ENCODE measurements around the gene RFXAP. TPM values are rescaled to one million over a fixed set of nuclear protein-coding genes. Genes with fewer than 3 reads are reported as not detected.

RFXAP gene
- total and polyA plus RNA-seq, 4 donors, result 1.6 to 6.8 (median 5.7) TPM

DNA sequence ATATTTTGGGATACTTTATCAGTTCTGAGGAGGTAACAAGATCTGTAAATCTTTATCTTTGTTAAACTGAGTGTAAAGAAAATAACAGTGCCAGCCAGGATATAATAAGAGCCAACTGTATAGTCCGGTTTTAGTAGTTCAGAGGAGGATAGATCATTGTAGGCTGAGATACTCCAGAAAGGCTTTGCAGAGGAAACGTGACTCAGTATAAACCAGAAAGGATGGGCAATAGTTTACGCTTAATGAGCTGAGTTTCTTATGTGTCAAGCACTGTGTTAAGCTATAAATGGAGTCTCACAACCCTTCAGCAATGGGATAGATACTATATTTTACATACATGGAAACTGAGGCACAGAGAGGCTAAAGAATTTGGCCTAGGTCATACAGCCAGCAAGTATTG, 3.8 kb downstream of the RFXAP start:
- WGBS, 2 donors, result 58 to 61% methylated on average over 3 of the region's 3 CpGs
- H3K4me1 ChIP-seq (ENCODE audit: control insufficient read depth in 1 of 2, insufficient read depth in 2 of 2, low read length in 2 of 2), result peaks cover 3 to 5% of the 10 kb centered on the region in 2 donors

DNA sequence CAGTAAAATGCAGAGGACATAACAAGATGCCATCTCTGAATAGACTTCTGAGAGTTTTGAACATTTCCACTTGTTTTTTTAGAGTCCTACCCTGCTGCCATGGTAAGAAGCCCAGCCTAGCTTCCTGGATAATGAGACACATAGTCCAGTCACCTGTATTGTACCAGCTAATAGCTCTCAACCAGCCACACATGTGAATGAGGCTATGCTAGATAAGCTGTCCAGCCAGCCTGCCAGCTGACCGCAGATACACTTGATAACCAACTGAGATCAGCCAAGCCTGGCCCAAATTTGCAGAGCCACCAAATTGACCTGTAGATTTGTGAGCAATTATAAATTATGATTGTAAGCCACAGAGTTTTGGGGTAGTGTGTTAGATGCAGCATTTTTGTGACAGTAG, 10.7 kb downstream of the RFXAP start:
- no peak overlapping the region for H3K4me3 ChIP-seq (ENCODE audit: low read length in 2 of 2)
- ATAC-seq (ENCODE audit: low FRiP score) (no peak), DNase-seq (no peak)
- no peak overlapping the region for H3K27ac ChIP-seq (ENCODE audit: low read depth in 1 of 2, low read length in 2 of 2)
- WGBS, 2 donors, result 33 to 50% methylated on average over 1 of the region's 1 CpG
- no peaks in the 10 kb centered on the region for H3K9me3 ChIP-seq (ENCODE audit: control insufficient read depth, low read length)
- H3K36me3 ChIP-seq (ENCODE audit: control insufficient read depth in 1 of 2, insufficient read depth in 2 of 2, low read length in 1 of 2), result peaks cover 0 to 3% of the 10 kb centered on the region in 2 donors
- intact Hi-C loops (cut with DNase I), result no loop called here
- no peaks in the 10 kb centered on the region for H3K4me1 ChIP-seq (ENCODE audit: control insufficient read depth in 1 of 2, insufficient read depth in 2 of 2, low read length in 2 of 2)
- no peaks in the 10 kb centered on the region for H3K27me3 ChIP-seq (ENCODE audit: control insufficient read depth in 1 of 2, insufficient read depth in 2 of 2, low read length in 1 of 2)

More for the DNA sequence above, 3.8 kb downstream of the RFXAP start:
- Histone ChIP-seq H3K36me3 (ENCODE audit: control insufficient read depth in 1 of 2, insufficient read depth in 2 of 2, low read length in 1 of 2) (no peaks in the 10 kb centered on the region), H3K9me3 (ENCODE audit: control insufficient read depth, low read length) (no peaks in the 10 kb centered on the region), H3K4me3 (ENCODE audit: low read length in 2 of 2) (no peak overlapping the region), H3K27ac (ENCODE audit: low read depth in 1 of 2, low read length in 2 of 2) (no peak overlapping the region), H3K27me3 (ENCODE audit: control insufficient read depth in 1 of 2, insufficient read depth in 2 of 2, low read length in 1 of 2) (no peaks in the 10 kb centered on the region)
- DNase-seq (no peak), ATAC-seq (ENCODE audit: low FRiP score) (no peak)
- intact Hi-C loops (cut with DNase I), result no loop called here

DNA sequence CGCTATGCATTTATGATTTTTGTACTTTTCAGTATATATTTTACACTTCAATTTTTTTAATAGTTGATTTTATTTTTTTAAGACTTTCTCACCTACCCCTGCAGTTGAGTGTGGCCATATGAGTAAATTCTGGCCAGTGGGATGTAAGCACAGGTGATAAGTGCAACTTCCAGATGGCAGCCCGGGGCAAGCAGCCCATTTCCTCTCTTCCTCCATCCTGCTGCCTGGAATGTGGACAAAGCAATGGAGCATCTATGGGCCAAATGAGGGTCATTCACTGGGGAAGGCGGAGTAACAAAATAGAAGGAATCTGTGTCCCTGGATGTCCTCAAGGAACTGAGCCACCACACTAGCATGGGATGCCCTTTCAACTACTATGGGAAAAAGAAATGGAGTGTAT, 12.3 kb downstream of the RFXAP start:
- H3K27me3 ChIP-seq (ENCODE audit: control insufficient read depth in 1 of 2, insufficient read depth in 2 of 2, low read length in 1 of 2), result no peaks in the 10 kb centered on the region
- intact Hi-C loops (cut with DNase I), result no loop called here
- no peak for DNase-seq
- no peaks in the 10 kb centered on the region for H3K9me3 ChIP-seq (ENCODE audit: control insufficient read depth, low read length)
- no peak overlapping the region for H3K4me3 ChIP-seq (ENCODE audit: low read length in 2 of 2)
- no peak for ATAC-seq (ENCODE audit: low FRiP score)
- no peaks in the 10 kb centered on the region for H3K4me1 ChIP-seq (ENCODE audit: control insufficient read depth in 1 of 2, insufficient read depth in 2 of 2, low read length in 2 of 2)
- no peak overlapping the region for H3K27ac ChIP-seq (ENCODE audit: low read depth in 1 of 2, low read length in 2 of 2)
- peaks cover 0 to 3% of the 10 kb centered on the region in 2 donors for H3K36me3 ChIP-seq (ENCODE audit: control insufficient read depth in 1 of 2, insufficient read depth in 2 of 2, low read length in 1 of 2)
- 94% methylated on average over 3 of the region's 3 CpGs for WGBS, 2 donors

- Histone ChIP-seq H3K4me1 (ENCODE audit: control insufficient read depth in 1 of 2, insufficient read depth in 2 of 2, low read length in 2 of 2) (no peaks in the 10 kb centered on the region), H3K9me3 (ENCODE audit: control insufficient read depth, low read length) (no peaks in the 10 kb centered on the region), H3K4me3 (ENCODE audit: low read length in 2 of 2) (no peak overlapping the region), H3K36me3 (ENCODE audit: control insufficient read depth in 1 of 2, insufficient read depth in 2 of 2, low read length in 1 of 2) (peaks cover 0 to 3% of the 10 kb centered on the region in 2 donors), H3K27me3 (ENCODE audit: control insufficient read depth in 1 of 2, insufficient read depth in 2 of 2, low read length in 1 of 2) (no peaks in the 10 kb centered on the region), H3K27ac (ENCODE audit: low read depth in 1 of 2, low read length in 2 of 2) (no peak overlapping the region)
- 93 to 95% methylated on average over 3 of the region's 3 CpGs for WGBS, 2 donors
- ATAC-seq (ENCODE audit: low FRiP score) (no peak), DNase-seq (no peak)
- intact Hi-C loops (cut with DNase I), result no loop called here
These were observed 15.3 kb downstream of the RFXAP start for GRCh38 chr13:36834299-36834698.

GRCh38 chr13:36837354-36838092, 18.5 kb downstream of the RFXAP start:
- WGBS, 2 donors, result 50 to 56% methylated on average over 4 of the region's 4 CpGs
- ATAC-seq (ENCODE audit: low FRiP score) (peak; percentile 19), DNase-seq (no peak)
- no peaks in the 10 kb centered on the region for H3K9me3 ChIP-seq (ENCODE audit: control insufficient read depth, low read length)
- peak overlapping the region in 1 of 2 donors; percentile 6 for H3K27ac ChIP-seq (ENCODE audit: low read depth in 1 of 2, low read length in 2 of 2)
- H3K4me1 ChIP-seq (ENCODE audit: control insufficient read depth in 1 of 2, insufficient read depth in 2 of 2, low read length in 2 of 2), result no peaks in the 10 kb centered on the region
- intact Hi-C loops (cut with DNase I), result no loop called here
- H3K4me3 ChIP-seq (ENCODE audit: low read length in 2 of 2), result no peak overlapping the region
- no peaks in the 10 kb centered on the region for H3K36me3 ChIP-seq (ENCODE audit: control insufficient read depth in 1 of 2, insufficient read depth in 2 of 2, low read length in 1 of 2)
- no peaks in the 10 kb centered on the region for H3K27me3 ChIP-seq (ENCODE audit: control insufficient read depth in 1 of 2, insufficient read depth in 2 of 2, low read length in 1 of 2)

DNA sequence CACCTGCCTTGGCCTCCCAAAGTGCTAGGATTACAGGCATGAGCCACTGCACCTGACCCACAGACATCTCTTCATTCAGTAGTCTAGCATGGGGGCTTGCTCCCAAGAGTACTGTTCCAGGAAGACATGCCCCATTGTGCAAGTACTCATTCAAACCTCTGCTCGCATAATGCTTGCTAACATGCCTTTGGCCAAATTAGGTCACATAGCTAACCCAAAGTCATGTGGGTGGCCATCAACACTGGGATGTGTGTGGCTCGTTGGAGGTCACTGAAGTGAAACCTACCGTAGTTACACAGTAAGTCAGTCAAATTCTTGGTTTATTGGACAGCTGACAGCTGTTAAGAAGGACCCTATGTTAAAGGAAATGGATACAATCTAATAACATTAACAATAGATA, 20.3 kb downstream of the RFXAP start:
- H3K4me3 ChIP-seq (ENCODE audit: low read length in 2 of 2), result no peak overlapping the region
- H3K36me3 ChIP-seq (ENCODE audit: control insufficient read depth in 1 of 2, insufficient read depth in 2 of 2, low read length in 1 of 2), result peaks cover 0 to 2% of the 10 kb centered on the region in 2 donors
- no peak overlapping the region for H3K27ac ChIP-seq (ENCODE audit: low read depth in 1 of 2, low read length in 2 of 2)
- no peaks in the 10 kb centered on the region for H3K27me3 ChIP-seq (ENCODE audit: control insufficient read depth in 1 of 2, insufficient read depth in 2 of 2, low read length in 1 of 2)
- no peak for DNase-seq
- no peaks in the 10 kb centered on the region for H3K9me3 ChIP-seq (ENCODE audit: control insufficient read depth, low read length)
- WGBS, 2 donors, result 75 to 84% methylated on average over 3 of the region's 3 CpGs
- no peak for ATAC-seq (ENCODE audit: low FRiP score)
- intact Hi-C loops (cut with DNase I), result no loop called here
- H3K4me1 ChIP-seq (ENCODE audit: control insufficient read depth in 1 of 2, insufficient read depth in 2 of 2, low read length in 2 of 2), result no peaks in the 10 kb centered on the region

GRCh38 chr13:36839981-36840380, 21.0 kb downstream of the RFXAP start:
- H3K9me3 ChIP-seq (ENCODE audit: control insufficient read depth, low read length), result no peaks in the 10 kb centered on the region
- DNase-seq (no peak), ATAC-seq (ENCODE audit: low FRiP score) (peak; percentile 15)
- intact Hi-C loops (cut with DNase I), result no loop called here
- WGBS, 2 donors, result 81 to 82% methylated on average over 10 to 12 of the region's 12 CpGs
- no peak overlapping the region for H3K4me3 ChIP-seq (ENCODE audit: low read length in 2 of 2)
- no peaks in the 10 kb centered on the region for H3K4me1 ChIP-seq (ENCODE audit: control insufficient read depth in 1 of 2, insufficient read depth in 2 of 2, low read length in 2 of 2)
- no peaks in the 10 kb centered on the region for H3K27me3 ChIP-seq (ENCODE audit: control insufficient read depth in 1 of 2, insufficient read depth in 2 of 2, low read length in 1 of 2)
- no peak overlapping the region for H3K27ac ChIP-seq (ENCODE audit: low read depth in 1 of 2, low read length in 2 of 2)
- H3K36me3 ChIP-seq (ENCODE audit: control insufficient read depth in 1 of 2, insufficient read depth in 2 of 2, low read length in 1 of 2), result peaks cover 0 to 2% of the 10 kb centered on the region in 2 donors

DNA sequence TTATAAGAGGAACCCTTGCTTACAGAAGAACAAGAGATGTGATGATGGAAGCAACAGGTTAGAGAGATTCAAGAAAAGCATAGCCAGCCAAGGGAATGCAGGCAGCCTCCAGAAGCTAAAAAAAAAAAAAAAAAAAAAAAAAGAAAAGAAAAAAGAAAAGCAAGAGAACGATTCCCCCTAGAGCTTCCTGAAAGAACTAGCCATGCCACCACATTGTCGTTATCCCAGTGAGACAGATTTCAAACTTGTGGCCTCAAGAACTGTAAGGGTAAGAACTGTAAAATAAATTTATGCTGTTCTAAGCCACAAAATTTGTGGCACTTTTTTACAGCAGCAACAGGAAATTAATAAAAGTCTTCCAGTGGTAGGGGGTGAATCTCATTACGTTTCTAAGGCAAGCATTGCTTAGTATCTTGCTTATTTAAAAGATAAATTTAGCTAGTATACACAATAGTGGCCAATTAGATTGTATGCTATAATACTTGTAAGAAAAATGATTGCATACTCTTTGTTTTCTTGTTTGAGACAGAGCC, 21.8 kb downstream of the RFXAP start:
- intact Hi-C loops (cut with DNase I), result no loop called here
- H3K9me3 ChIP-seq (ENCODE audit: control insufficient read depth, low read length), result no peaks in the 10 kb centered on the region
- WGBS, 2 donors, result 37 to 38% methylated on average over 3 of the region's 3 CpGs
- DNase-seq (no peak), ATAC-seq (ENCODE audit: low FRiP score) (no peak)
- no peak overlapping the region for H3K27ac ChIP-seq (ENCODE audit: low read depth in 1 of 2, low read length in 2 of 2)
- peaks cover 0 to 2% of the 10 kb centered on the region in 2 donors for H3K36me3 ChIP-seq (ENCODE audit: control insufficient read depth in 1 of 2, insufficient read depth in 2 of 2, low read length in 1 of 2)
- H3K4me3 ChIP-seq (ENCODE audit: low read length in 2 of 2), result no peak overlapping the region
- no peaks in the 10 kb centered on the region for H3K4me1 ChIP-seq (ENCODE audit: control insufficient read depth in 1 of 2, insufficient read depth in 2 of 2, low read length in 2 of 2)
- no peaks in the 10 kb centered on the region for H3K27me3 ChIP-seq (ENCODE audit: control insufficient read depth in 1 of 2, insufficient read depth in 2 of 2, low read length in 1 of 2)

DNA sequence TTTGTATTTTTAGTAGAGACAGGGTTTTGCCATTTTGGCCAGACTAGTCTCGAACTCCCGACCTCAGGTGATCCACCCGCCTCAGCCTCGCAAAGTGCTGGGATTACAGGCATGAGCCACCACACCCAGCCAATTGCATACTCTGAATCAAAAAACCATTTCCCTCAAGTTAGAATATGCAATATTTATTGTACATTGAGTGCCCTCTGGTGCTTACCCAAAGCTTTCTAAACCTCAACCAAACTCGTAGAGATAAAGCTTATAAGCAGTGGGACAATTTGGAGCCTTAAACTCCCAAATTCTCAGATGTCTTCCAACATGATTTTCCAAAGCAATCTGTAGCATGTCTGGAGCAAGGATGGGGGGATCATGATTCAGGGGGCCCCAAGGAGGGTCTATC, 22.4 kb downstream of the RFXAP start:
- DNase-seq (no peak), ATAC-seq (ENCODE audit: low FRiP score) (no peak)
- H3K27ac ChIP-seq (ENCODE audit: low read depth in 1 of 2, low read length in 2 of 2), result no peak overlapping the region
- WGBS, 2 donors, result 76 to 78% methylated on average over 5 of the region's 5 CpGs
- H3K36me3 ChIP-seq (ENCODE audit: control insufficient read depth in 1 of 2, insufficient read depth in 2 of 2, low read length in 1 of 2), result peaks cover 0 to 2% of the 10 kb centered on the region in 2 donors
- H3K27me3 ChIP-seq (ENCODE audit: control insufficient read depth in 1 of 2, insufficient read depth in 2 of 2, low read length in 1 of 2), result no peaks in the 10 kb centered on the region
- intact Hi-C loops (cut with DNase I), result no loop called here
- H3K4me3 ChIP-seq (ENCODE audit: low read length in 2 of 2), result no peak overlapping the region
- H3K4me1 ChIP-seq (ENCODE audit: control insufficient read depth in 1 of 2, insufficient read depth in 2 of 2, low read length in 2 of 2), result no peaks in the 10 kb centered on the region
- H3K9me3 ChIP-seq (ENCODE audit: control insufficient read depth, low read length), result no peaks in the 10 kb centered on the region
